Measurements from ENCODE around the gene PRDM11.

The PRDM11 gene

GRCh38 chr11:45141171-45141570, 5.3 kb upstream of the PRDM11 start:
- no peak for DNase-seq (ENCODE audit: low read depth, low spot score)
- H3K27ac ChIP-seq: no peak overlapping the region

DNA sequence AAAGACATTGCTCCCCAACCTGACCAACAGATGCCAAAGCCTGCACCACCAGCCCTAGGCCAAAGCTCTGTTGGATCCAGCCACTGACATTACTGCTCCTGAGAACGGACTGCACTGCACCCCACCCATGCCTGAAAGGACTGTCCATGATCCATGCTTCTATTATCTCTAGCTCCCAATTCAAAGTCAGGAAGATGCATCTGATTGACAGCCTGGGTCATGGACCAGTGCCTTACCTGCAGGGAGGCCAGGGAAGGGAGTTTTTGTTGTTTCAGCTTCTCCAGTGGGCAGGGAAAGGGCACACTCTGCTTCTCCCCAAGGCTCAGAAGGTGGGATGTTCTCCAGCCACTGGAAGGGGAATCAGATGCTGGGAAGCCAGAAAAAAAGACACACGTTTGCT, 4.8 kb upstream of the PRDM11 start:
- no peak overlapping the region for H3K27ac ChIP-seq
- no peak for DNase-seq (ENCODE audit: low read depth, low spot score)

- DNase-seq (ENCODE audit: low read depth, low spot score): no peak
These were observed 4.0 kb upstream of the PRDM11 start for GRCh38 chr11:45142241-45143055.

DNA sequence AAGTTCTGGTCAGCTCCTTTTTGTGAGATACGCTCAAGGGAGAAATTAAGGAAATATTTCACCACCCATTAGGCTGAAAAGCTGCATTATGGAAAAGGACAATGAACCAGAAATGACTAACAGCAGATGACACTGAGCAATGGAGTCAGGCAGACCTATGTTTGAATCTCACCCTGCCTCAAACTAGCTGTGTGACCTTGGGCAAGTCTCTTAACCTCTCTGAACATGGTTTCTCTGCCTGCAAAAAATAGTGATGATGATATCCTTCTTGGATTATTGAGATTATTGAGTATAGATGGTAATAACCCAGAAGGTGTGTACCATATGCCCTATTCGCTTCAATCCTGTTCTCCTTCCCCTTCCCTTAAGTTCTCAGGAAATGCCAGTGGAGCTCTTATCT, 2.9 kb upstream of the PRDM11 start:
- H3K27ac ChIP-seq: no peak overlapping the region
- no peak for DNase-seq (ENCODE audit: low read depth, low spot score)

More at GRCh38 chr11:45142241-45143055, 4.0 kb upstream of the PRDM11 start:
- no peak overlapping the region for H3K27ac ChIP-seq

DNA sequence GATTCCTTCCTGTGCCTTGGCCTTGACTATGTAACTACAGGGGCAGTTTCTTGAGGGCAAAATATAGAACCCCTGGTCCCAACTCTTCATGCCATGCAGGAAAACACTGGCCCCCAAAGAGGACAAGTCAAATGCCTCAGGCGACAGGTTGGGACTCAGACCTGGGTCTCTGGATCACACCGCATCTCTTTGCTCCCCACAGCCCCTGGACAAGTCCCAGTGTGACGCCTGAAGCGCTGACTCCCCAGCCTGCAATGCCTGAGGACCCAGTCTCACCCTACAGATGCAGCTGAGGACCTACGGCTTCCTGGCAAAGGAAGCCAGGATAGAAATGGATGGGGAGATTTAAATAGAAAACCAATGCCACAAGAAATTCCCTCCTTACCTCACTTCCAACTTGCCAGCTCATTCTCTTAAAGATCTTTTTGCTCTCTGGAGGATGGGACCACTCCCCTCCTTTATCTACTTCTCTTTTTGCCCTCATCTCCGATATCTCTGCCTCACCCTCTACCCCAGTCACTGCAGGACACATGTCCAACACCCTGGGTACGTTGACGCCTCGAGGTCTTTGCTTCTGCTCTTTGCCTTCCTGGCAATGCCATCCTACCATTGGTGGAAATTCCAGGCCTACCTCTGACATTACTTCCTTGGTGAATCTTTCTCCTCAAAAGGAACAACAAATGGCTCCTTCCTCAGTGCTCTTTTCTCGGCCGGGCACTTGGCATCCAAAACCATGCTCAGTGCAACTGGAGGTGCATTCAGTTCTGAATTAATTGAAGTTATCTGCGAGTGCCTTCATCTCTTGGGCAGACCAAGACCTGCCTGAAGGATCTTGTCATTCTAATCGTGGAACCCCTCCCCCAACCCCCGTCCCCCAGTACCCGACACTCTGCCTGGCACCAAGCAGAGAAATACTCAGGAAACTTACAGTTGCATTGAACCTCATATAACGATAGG, 2.0 kb upstream of the PRDM11 start:
- DNase-seq (ENCODE audit: low read depth, low spot score): no peak
- H3K27ac ChIP-seq: no peak overlapping the region

GRCh38 chr11:45145083-45145378, 1.4 kb upstream of the PRDM11 start:
- no peak overlapping the region for H3K27ac ChIP-seq
- DNase-seq (ENCODE audit: low read depth, low spot score): no peak

- no peak overlapping the region for H3K27ac ChIP-seq
- no peak for DNase-seq (ENCODE audit: low read depth, low spot score)
These were observed 914 bp upstream of the PRDM11 start for GRCh38 chr11:45145379-45146071.

DNA sequence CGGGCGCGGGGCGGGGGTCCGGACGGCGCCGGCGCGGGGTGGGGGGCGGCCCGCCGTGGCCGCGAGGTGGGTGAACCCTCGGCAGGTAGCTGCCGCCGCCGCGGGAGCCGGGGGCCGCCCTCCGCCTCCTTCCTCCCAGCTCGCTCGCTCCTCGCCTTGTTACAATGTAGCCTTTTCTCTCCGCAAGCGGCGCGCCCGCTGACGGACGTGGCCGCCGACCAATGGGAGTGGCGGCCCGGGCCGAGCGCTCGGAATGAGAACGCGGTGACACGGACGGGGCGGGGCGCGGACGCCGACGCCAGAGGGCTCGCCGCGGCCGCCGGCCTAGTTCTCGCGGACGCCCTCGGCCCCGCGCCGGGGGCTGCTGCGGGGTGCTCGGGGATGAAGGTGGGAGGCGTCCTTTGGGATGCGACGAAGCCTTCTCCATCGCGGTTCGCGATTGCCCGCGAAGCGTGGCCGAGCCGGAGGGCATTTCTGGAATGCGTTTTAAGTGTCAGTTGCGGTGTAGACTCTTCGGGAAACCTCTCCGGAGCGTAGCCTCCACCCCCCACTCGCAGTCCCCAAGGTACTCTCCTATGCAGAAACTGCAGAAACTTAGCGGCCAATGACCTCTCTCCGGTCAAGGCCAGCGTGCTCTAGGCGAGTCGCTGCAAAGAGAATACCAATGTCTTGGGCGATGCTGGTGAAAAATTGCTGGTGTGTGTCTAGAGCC, 734 bp downstream of the PRDM11 start:
- DNase-seq (ENCODE audit: low read depth, low spot score): peak; percentile 70
- H3K27ac ChIP-seq: peak overlapping the region; percentile 94

DNA sequence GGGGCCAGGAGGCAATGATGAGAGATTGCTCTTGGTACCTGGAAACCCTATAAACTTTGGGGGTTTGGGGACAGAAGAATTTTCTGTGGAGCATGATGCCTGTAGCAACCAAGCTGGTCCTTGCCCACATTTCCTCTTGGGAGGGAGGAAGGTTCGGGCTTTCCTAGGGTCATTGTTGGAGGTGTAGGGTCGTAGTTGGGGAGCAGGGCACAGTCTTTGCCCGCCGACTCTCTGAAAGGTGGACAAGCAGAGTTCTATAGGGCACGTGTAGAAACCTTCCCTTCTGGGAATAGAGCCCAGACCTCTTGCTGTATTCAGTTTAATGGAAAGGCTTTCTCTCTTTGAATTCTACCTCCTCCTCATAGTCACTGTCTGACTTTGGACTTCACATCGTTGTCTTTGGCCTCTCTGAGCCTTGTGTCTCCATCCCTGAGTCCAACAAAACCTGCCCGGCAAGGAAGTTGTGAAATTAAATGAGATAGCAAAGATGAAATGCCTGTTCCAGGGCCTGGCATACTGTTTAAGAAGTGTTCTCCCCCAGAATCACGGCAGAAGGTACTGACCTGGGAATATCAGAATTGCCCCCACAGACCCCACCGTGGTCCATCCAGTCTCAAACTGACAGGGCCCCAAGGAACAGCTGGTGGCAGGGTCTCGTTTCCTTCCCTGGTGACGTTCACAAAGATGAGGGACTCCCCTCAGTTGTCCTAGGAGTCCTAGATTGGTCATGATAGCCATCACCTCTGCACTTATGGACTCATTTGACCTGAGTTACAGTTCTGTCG, 1.6 kb downstream of the PRDM11 start:
- H3K27ac ChIP-seq: no peak overlapping the region
- no peak for DNase-seq (ENCODE audit: low read depth, low spot score)

GRCh38 chr11:45149483-45150056, 3.1 kb downstream of the PRDM11 start:
- H3K27ac ChIP-seq: no peak overlapping the region
- DNase-seq (ENCODE audit: low read depth, low spot score): no peak

- no peak overlapping the region for H3K27ac ChIP-seq
- DNase-seq (ENCODE audit: low read depth, low spot score): no peak
These were observed 3.9 kb downstream of the PRDM11 start for GRCh38 chr11:45150301-45150700.

DNA sequence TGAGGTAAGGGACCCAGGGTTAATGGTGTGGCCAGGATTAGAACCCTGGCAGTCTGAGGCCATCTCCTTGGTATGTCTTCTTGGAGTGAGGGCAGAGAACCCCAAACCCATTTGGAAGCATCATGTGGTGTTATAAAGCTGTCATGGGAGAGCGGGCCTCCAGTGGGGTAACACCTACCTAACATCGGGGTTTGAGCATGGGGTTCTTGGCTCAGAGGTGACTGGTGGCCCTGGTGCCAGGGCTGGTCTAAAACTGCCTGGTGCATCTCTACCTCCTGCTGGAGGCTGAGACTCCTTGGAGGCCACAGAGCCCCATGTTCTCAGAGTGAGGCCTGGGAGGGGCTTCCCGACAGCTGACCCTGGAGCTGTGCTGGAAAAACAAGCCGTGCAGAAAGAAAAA, 4.5 kb downstream of the PRDM11 start:
- no peak overlapping the region for H3K27ac ChIP-seq
- DNase-seq (ENCODE audit: low read depth, low spot score): no peak

- DNase-seq (ENCODE audit: low read depth, low spot score): no peak
These were observed 5.0 kb downstream of the PRDM11 start for GRCh38 chr11:45151362-45151982.

DNA sequence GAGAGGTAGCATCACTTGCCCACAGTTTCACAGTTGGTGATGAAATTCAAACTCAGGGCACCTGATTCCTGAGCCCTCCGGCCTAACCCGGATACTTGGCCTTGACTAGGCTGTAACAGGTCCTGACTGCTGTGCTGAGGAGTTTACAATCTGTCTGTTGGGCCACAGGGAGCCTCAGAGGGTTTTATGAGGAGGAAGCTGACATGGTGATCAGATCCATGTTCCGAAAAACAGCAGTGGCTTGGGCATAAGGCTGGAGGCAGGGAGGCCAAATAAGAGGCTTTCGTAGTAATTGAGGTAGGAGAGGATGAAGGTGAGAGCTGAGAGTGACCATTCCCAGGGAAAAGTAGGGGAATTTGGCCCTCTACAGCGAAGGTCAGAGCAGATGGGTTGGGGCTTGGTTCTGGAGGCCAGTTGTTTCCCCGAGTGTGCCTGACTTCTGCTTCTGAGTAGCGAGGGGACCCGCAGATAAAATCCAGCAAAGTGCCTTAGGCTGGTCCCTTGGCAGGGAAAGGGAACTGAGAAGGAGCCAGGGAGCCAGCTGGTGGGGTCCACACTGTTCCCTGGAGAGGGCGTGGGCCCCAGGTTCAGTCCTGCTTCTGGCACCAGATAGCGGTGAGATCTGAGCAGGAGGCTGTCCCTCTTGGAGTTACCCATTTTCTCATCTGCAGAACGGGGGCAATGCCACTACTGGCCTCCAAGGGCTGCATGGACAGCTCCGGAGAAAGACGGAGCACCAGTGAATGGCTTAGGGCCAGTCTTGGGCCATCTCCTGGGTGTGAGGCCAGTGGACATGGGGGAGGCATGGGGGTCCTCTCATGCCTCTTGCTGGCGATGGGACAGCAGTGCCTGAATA, 6.5 kb downstream of the PRDM11 start:
- H3K27ac ChIP-seq: no peak overlapping the region
- no peak for DNase-seq (ENCODE audit: low read depth, low spot score)

More at GRCh38 chr11:45151362-45151982, 5.0 kb downstream of the PRDM11 start:
- no peak overlapping the region for H3K27ac ChIP-seq

- no peak for DNase-seq (ENCODE audit: low read depth, low spot score)
- no peak overlapping the region for H3K27ac ChIP-seq
These were observed 7.8 kb downstream of the PRDM11 start for GRCh38 chr11:45154276-45154675.

DNA sequence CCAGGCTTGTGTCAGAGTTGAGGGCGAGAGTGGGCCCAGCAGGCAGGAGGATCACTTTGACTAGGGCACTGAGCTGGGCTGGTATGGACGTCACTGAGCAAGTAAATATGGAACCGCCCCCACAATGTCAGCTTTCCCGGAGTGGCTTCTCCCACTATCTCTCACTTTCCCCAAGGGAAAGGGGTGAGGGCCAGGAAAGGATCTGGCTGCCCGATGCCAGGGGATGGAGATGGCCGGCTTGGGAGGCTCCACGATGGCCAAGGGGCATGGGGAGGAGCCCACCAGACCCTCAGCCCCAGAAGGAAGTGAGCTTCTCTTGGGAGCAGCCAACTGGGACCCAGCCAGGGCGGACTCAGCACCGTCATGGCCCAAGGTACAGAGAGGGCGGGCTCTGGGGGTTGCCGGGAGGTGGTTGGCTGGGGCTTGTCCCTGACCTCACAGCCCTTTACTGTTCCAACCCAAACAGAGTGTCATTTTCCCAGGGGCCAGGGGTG, 8.7 kb downstream of the PRDM11 start:
- H3K27ac ChIP-seq: no peak overlapping the region
- DNase-seq (ENCODE audit: low read depth, low spot score): no peak

DNA sequence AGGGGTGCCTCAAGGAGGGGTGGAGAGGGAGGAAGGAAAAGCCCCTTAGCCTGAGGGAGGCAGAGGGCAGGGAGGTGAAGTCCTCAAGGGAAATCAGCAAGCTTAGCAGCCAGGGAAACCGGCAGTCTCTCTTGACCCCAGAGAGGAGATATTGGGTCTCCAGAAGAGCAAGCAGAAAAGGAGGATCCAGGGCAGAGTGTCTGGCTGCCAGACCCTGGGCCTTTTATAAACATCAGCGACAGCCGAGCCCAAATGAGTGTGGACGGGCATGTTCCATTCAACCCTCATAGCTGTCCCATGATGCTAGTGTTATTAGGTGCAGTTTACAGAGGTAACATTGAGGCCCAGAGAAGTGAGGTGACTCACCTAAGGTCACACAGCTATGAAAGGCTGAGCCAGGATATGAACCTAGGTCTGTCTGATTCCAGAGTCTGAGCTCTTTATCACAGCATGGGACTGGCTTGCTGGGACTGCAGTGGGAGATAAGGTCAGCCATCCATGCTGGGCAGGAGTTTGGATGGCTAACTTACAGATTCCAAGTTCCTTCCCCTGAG, 9.3 kb downstream of the PRDM11 start:
- no peak for DNase-seq (ENCODE audit: low read depth, low spot score)
- no peak overlapping the region for H3K27ac ChIP-seq

Data from epithelial cell of prostate (primary cell).